HG02943 (cell line): ENCODE measurements around the gene KRT71.
"Not testable (repeated sequence)": the region's sequence is repeated elsewhere in the genome, so short reads cannot be mapped to it uniquely, and the experiment has no call there.

ENCODE experiments used
- ATAC-seq: cut with Tn5 transposase; IDR thresholded peaks from one replicate; pipeline ENCODE4 v1.9.1; 2021; ENCODE audit warnings: mild to moderate bottlenecking, low read depth, moderate library complexity; ENCODE audit not compliant: unreplicated experiment

KRT71 gene

GRCh38 chr12:52501490-52501889 lies 51.5 kb downstream of the KRT71 start:
- ATAC-seq = no peak

- ATAC-seq = not testable (repeated sequence)
These were observed 52.4 kb downstream of the KRT71 start for GRCh38 chr12:52500574-52500973.

GRCh38 chr12:52499806-52500560 lies 53.0 kb downstream of the KRT71 start:
- no peak for ATAC-seq

- no peak for ATAC-seq
These were observed 54.0 kb downstream of the KRT71 start for GRCh38 chr12:52498946-52499345.

- no peak for ATAC-seq
These were observed 55.0 kb downstream of the KRT71 start for GRCh38 chr12:52497975-52498374.

- no peak for ATAC-seq
These were observed 56.3 kb downstream of the KRT71 start for GRCh38 chr12:52496590-52497071.

GRCh38 chr12:52496054-52496453 lies 56.9 kb downstream of the KRT71 start:
- no peak for ATAC-seq

- no peak for ATAC-seq
These were observed 57.6 kb downstream of the KRT71 start for GRCh38 chr12:52495389-52495788.

GRCh38 chr12:52494518-52494917 lies 58.4 kb downstream of the KRT71 start:
- ATAC-seq = no peak

- no peak for ATAC-seq
These were observed 58.8 kb downstream of the KRT71 start for GRCh38 chr12:52494100-52494499.
